Ovary (tissue), 9 donors: Measurements from ENCODE around the gene C19orf33. TPM values are rescaled to one million over a fixed set of nuclear protein-coding genes. Genes with fewer than 3 reads are reported as not detected.

Source experiments
- DNase-seq, 5 donors: peaks; one replicate each; pipeline ENCODE4 v3.0.0-alpha.2; 2019 to 2020
- H3K27ac ChIP-seq, 2 donors: fragments of 200-600 bp; one replicate each; pipeline versions ENCODE4 v1.5.1 to v1.8.0; 2019 to 2022
- H3K27me3 ChIP-seq: fragments of 200-600 bp; one replicate; pipeline ENCODE4 v1.8.0; 2022
- H3K36me3 ChIP-seq: fragments of 200-600 bp; sonication (generic); one replicate; pipeline ENCODE4 v1.5.1; 2019
- H3K4me1 ChIP-seq: one replicate; pipeline ENCODE4 v1.8.1; 2013; ENCODE audit warnings: mild to moderate bottlenecking, moderate library complexity; ENCODE audit not compliant: insufficient read depth
- H3K4me3 ChIP-seq: fragments of 200-600 bp; sonication (generic); one replicate; pipeline ENCODE4 v1.5.1; 2017
- H3K9me3 ChIP-seq, 2 donors: fragments of 200-600 bp in 1 of 2; sonication (generic) in 1 of 2; one replicate each; pipeline versions ENCODE4 v1.5.1 to v1.8.1; 2013 to 2019; ENCODE audit warnings: mild to moderate bottlenecking in 1 of 2, moderate library complexity in 1 of 2
- EP300 ChIP-seq: sonication (generic); formaldehyde crosslinking; IDR thresholded peaks from one replicate; pipeline ENCODE4 v1.6.1; 2017; ENCODE audit warnings: antibody characterized with exemption
- POLR2A ChIP-seq: fragments of 450-650 bp; IDR thresholded peaks from one replicate; pipeline ENCODE4 v1.6.1; 2017; ENCODE audit warnings: antibody characterized with exemption, mild to moderate bottlenecking, moderate library complexity
- WGBS, 3 donors: extraction: QIAGEN DNeasy Blood & Tissue Kit in 1 of 3; methylation state at CpG; one replicate each; pipeline versions ENCODE4 v1.1.5 to v1.1.7; 2013 to 2017; 5-methylcytosine and 5-hydroxymethylcytosine counted together
- intact Hi-C, 4 donors: fragments of 100-400 bp; cut with DNase I; formaldehyde crosslinking; loops; one replicate each; pipeline versions ENCODE4 v1.11.0 to v1.15.1; 2022 to 2023
- polyA plus RNA-seq, 2 donors: library from polyadenylated mRNA; stranded (reverse); fragments of 200-250 nt in 1 of 2; fragments of 350-450 nt in 1 of 2; fragmentation: Illumina TruSeq in 1 of 2; extraction: RNeasy Lipid Tissue Mini Kit (QIAGEN cat#74804) in 1 of 2; gene quantifications; one replicate each; pipeline ENCODE4 v1.2.3, GENCODE V29; 2013 to 2014
- total RNA-seq, 7 donors: library from RNA; depleted of rRNA in 2 of 7; stranded (reverse); fragments of >200 nt in 2 of 7; fragmentation: NEBNext Ultra II Directional in 3 of 7; extraction: Animal tissue kit (Norgen Biotek cat#: 25700) in 3 of 7; gene quantifications; one replicate each; pipeline versions ENCODE4 v1.1.0 to v1.2.4, GENCODE V29; 2016 to 2023
- TF ChIP-seq, protein P1 (sequence below), 3 donors: fragments of 450-650 bp in 2 of 3; fragments of 200-600 bp in 1 of 3; IDR thresholded peaks; one replicate each; pipeline versions ENCODE4 v1.5.1 to v1.8.0; 2016 to 2022; ENCODE audit warnings: antibody characterized with exemption in 3 of 3, mild to moderate bottlenecking in 1 of 3
- donor health status: DM: no; HTN: no; CAD: no; lungs with moderate emphysema.
- donor health status: DM: no; HTN: no; CAD: no.
- donor health status: Bipolar disorder and iron deficiency.
- donor health status: DM: yes; HTN: yes; CAD: no.
- donor health status: DM: no; HTN: no; CAD: no.
- donor health status: DM: yes; HTN: yes; CAD: no.

C19orf33 gene
- total and polyA plus RNA-seq, 9 donors: 1.8 to 179 (median 8.9) TPM; not detected in 2

- WGBS, 3 donors: 92 to 100% (median 96%) methylated on average over 3 of the region's 3 CpGs
- H3K36me3 ChIP-seq: no peaks in the 10 kb centered on the region
- TF ChIP-seq POLR2A: no peak
- TF ChIP-seq, protein P1, sequence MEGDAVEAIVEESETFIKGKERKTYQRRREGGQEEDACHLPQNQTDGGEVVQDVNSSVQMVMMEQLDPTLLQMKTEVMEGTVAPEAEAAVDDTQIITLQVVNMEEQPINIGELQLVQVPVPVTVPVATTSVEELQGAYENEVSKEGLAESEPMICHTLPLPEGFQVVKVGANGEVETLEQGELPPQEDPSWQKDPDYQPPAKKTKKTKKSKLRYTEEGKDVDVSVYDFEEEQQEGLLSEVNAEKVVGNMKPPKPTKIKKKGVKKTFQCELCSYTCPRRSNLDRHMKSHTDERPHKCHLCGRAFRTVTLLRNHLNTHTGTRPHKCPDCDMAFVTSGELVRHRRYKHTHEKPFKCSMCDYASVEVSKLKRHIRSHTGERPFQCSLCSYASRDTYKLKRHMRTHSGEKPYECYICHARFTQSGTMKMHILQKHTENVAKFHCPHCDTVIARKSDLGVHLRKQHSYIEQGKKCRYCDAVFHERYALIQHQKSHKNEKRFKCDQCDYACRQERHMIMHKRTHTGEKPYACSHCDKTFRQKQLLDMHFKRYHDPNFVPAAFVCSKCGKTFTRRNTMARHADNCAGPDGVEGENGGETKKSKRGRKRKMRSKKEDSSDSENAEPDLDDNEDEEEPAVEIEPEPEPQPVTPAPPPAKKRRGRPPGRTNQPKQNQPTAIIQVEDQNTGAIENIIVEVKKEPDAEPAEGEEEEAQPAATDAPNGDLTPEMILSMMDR (IDR thresholded peaks at IDR 0.05): no peak
- no peak for TF ChIP-seq EP300
Measured at GRCh38 chr19:38309615-38310278, 5.7 kb downstream of the C19orf33 start.

GRCh38 chr19:38310279-38310670, 6.2 kb downstream of the C19orf33 start:
- DNase-seq: no peak
- H3K9me3 ChIP-seq: no peaks in the 10 kb centered on the region
- TF ChIP-seq POLR2A (no peak), EP300 (no peak)
- TF ChIP-seq, protein P1 (IDR thresholded peaks at IDR 0.05): no peak
- H3K36me3 ChIP-seq: no peaks in the 10 kb centered on the region
- H3K27ac ChIP-seq: no peak overlapping the region
- 68 to 93% (median 84%) methylated on average over 2 of the region's 2 CpGs for WGBS, 3 donors
- no peak overlapping the region for H3K4me3 ChIP-seq
- H3K4me1 ChIP-seq: no peaks in the 10 kb centered on the region
- intact Hi-C loops: no loop called here
- no peaks in the 10 kb centered on the region for H3K27me3 ChIP-seq

More at GRCh38 chr19:38309615-38310278, 5.7 kb downstream of the C19orf33 start:
- Histone ChIP-seq H3K27ac (no peak overlapping the region), H3K4me1 (no peaks in the 10 kb centered on the region), H3K4me3 (no peak overlapping the region), H3K9me3 (no peaks in the 10 kb centered on the region), H3K27me3 (no peaks in the 10 kb centered on the region)
- intact Hi-C loops: no loop called here
- no peak for DNase-seq

DNA sequence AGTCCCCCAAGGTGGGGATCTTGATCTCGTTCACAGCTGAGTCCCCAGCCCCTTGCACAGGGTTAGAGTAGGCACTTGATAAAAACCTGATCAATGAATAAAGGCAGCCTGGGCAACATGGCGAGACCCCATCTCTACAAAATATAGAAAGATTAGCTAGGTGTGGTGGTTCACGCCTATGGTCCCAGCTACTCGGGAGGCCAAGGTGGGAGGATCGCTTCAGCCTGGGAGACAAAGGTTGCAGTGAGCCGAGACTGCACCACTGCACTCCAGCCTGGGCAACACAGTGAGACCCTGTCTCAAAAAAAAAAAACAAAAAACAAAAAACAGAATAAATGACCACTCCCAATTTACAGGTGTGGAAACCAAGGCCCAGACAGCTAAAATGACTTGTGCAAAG, 6.9 kb downstream of the C19orf33 start:
- WGBS, 3 donors: 95 to 99% (median 98%) methylated on average over 6 of the region's 6 CpGs
- intact Hi-C loops: no loop called here
- TF ChIP-seq EP300 (no peak), POLR2A (no peak)
- TF ChIP-seq, protein P1 (IDR thresholded peaks at IDR 0.05): no peak
- no peaks in the 10 kb centered on the region for H3K4me1 ChIP-seq
- H3K4me3 ChIP-seq: no peak overlapping the region
- H3K27me3 ChIP-seq: no peaks in the 10 kb centered on the region
- H3K27ac ChIP-seq: no peak overlapping the region
- DNase-seq: no peak
- H3K36me3 ChIP-seq: no peaks in the 10 kb centered on the region
- no peaks in the 10 kb centered on the region for H3K9me3 ChIP-seq

- Histone ChIP-seq H3K4me3 (peak within 1 kb of the TSS; percentile 47), H3K27me3 (no peaks in the 10 kb centered on the region), H3K27ac (peak within 1 kb of the TSS; percentile 43 to 85), H3K4me1 (peaks cover 1% of the 10 kb centered on the region), H3K36me3 (no peaks in the 10 kb centered on the region), H3K9me3 (no peaks in the 10 kb centered on the region)
- peak; percentile 94 to 96 (median 96) for DNase-seq
- intact Hi-C loops: loop anchor here in 1 of 4 donors (5.0 kb wide), 1 partner anchor 64 kb away; no protein-coding TSS in a partner anchor
- TF ChIP-seq, protein P1 (IDR thresholded peaks at IDR 0.05): no peak
- TF ChIP-seq EP300: no peak
- TF ChIP-seq POLR2A: no peak
- 0 to 2% (median 1%) methylated on average over 46 to 64 of the region's 64 CpGs for WGBS, 3 donors
Measured at GRCh38 chr19:38315657-38316476, 11.8 kb downstream of the C19orf33 start, which contains the start of gene YIF1B. Gene YIF1B (minus strand): TSS chr19:38315947. CDS start chr19:38315917, 30 bp downstream.
